Measurements from ENCODE around the gene FLOT2.

DNA sequence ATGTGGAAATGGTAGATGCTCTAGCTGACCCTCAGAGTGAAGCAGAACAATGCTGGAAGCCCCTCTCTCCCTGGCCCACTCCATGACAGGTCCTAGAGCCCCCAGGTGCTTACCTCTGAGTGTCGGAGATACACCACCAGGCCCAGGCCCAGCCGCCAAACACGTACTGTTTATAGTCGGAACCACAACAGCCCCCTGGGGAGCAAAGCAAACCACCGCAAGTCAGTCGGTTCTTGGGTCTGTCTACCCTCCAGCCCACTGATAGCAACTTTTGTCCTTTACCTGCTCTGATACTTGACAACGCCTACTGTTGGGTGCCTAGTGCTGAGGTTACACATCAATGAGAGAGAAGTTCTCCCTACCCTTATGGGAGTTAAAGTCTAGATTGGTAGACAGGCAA is 8.7 kb downstream of the FLOT2 start:
- TF ChIP-seq, protein P1, sequence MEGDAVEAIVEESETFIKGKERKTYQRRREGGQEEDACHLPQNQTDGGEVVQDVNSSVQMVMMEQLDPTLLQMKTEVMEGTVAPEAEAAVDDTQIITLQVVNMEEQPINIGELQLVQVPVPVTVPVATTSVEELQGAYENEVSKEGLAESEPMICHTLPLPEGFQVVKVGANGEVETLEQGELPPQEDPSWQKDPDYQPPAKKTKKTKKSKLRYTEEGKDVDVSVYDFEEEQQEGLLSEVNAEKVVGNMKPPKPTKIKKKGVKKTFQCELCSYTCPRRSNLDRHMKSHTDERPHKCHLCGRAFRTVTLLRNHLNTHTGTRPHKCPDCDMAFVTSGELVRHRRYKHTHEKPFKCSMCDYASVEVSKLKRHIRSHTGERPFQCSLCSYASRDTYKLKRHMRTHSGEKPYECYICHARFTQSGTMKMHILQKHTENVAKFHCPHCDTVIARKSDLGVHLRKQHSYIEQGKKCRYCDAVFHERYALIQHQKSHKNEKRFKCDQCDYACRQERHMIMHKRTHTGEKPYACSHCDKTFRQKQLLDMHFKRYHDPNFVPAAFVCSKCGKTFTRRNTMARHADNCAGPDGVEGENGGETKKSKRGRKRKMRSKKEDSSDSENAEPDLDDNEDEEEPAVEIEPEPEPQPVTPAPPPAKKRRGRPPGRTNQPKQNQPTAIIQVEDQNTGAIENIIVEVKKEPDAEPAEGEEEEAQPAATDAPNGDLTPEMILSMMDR (IDR thresholded peaks at IDR 0.05; ENCODE audit: extremely low read depth in 1 of 2, insufficient read depth in 1 of 2, low read depth in 1 of 2, low read length in 2 of 2), result no peak
- no peak for TF ChIP-seq EZH2 (IDR thresholded peaks at IDR 0.05; ENCODE audit: borderline replicate concordance, low read depth, low read length, severe bottlenecking)
- no peak for TF ChIP-seq POLR2A (IDR thresholded peaks at IDR 0.05; ENCODE audit: low read depth, low read length)
- no peak for TF ChIP-seq POLR2AphosphoS5 (IDR thresholded peaks at IDR 0.05; ENCODE audit: insufficient read depth, low read depth, low read length)
- TF ChIP-seq JUN (IDR thresholded peaks at IDR 0.05; ENCODE audit: borderline replicate concordance, insufficient read depth, insufficient read length, low read depth), result no peak
- TF ChIP-seq, protein P2, sequence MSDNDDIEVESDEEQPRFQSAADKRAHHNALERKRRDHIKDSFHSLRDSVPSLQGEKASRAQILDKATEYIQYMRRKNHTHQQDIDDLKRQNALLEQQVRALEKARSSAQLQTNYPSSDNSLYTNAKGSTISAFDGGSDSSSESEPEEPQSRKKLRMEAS (IDR thresholded peaks at IDR 0.05; ENCODE audit: insufficient read depth, insufficient read length), result no peak
- TF ChIP-seq GATA2 (IDR thresholded peaks at IDR 0.05; ENCODE audit: insufficient read depth, insufficient read length, low read depth, low read length), result no peak
- TF ChIP-seq MYC (IDR thresholded peaks at IDR 0.05; ENCODE audit: low read depth, low read length), result no peak
- no peak for TF ChIP-seq FOS (IDR thresholded peaks at IDR 0.05; ENCODE audit: borderline replicate concordance, insufficient read depth, low read length)

Measured in endothelial cell of umbilical vein (primary cell).